GM18907 (cell line): Measurements from ENCODE around the gene RAD51B.
"Not testable (repeated sequence)": the region's sequence is repeated elsewhere in the genome, so short reads cannot be mapped to it uniquely, and the experiment has no call there.

Source experiments
- ATAC-seq: cut with Tn5 transposase; IDR thresholded peaks from one replicate; pipeline ENCODE4 v1.9.1; 2021; ENCODE audit warnings: mild to moderate bottlenecking, moderate library complexity; ENCODE audit not compliant: unreplicated experiment

The RAD51B gene

DNA sequence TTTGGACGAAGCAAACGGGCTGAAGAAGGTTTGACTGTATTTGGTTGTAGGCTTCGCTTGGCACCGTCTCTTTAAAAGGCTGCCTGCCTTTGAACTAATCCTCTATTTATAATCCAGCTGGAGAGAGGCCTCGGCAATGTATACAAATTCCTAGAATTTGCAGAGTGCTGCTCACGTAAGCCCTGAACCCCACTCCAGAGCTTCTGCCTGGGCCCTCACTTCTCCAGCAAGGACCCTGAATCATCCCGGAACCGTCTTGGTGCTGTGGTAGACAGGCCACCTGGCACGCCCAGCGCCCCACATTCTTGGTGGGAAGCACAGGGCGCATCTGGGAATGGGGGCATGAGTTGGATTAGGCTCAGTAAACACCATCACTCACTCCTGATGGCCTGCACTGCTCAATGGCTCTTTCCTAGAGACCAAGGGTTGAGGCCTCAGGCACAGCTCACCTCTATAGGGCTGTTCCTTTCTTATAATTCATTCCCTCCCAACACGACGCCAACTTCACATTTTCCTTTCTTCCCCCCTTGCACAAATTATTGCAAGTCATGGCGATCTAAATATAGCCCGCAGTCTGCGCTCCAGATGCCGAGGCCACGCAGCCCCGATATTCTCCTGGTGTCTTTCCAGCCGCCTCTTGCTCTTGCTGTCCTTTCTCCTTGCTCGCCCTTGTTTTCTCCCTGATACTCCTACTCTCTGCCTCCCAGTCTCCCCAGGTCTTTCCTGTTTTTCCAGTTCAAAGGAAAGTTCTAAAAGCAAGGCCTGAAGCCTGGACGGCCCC, 832.3 kb downstream of the RAD51B start:
- no peak for ATAC-seq

DNA sequence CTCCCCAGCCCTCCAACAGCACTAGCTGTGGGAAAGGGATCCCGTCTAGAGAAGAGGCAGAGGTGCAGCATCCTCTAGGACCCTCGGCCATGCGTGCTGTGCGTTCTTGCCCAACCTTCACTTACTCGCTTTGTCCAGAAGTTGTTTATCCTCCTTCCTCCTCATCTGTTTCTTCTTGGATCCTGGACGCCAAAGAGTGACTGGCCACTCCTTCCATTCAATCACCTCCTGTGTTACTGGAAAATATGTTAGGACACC, 832.8 kb downstream of the RAD51B start:
- ATAC-seq, result no peak

DNA sequence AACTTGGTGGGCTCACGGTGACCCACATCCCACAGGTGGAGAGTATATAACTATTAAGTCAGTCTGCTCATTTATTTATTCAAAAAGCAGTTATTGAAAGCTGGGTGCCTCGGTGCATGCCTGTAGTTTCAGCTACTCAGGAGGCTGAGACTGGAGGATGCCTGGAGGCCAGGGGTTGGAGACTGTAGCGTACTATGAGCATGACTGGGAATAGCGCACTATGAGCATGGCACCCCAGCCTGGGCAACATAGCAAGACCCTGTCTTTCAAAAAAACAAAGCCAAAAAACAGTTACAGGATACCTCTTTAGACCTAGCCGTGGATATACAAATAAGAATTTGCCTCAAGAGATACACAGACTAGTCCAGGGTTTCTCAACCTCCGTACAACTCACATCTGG, 833.5 kb downstream of the RAD51B start:
- ATAC-seq, result no peak

DNA sequence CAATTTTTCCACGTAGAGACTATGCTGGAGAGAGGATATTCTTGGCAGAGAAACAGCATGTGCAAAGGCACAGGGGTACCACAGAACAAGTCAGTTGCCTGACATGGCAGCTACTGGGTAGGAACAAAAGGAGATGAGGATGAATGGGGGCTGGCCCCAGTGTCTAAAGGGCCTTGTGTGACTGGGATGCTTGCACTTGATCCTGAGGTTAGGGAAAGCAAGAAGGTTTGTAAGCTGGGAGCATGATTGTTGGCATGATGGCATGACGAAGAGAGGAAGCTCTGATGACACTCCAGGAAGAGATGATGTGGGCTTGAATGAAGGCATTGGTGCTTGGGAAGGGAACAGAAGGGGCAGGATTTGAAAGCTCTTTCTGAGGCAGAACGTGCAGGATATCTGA, 834.2 kb downstream of the RAD51B start:
- no peak for ATAC-seq

DNA sequence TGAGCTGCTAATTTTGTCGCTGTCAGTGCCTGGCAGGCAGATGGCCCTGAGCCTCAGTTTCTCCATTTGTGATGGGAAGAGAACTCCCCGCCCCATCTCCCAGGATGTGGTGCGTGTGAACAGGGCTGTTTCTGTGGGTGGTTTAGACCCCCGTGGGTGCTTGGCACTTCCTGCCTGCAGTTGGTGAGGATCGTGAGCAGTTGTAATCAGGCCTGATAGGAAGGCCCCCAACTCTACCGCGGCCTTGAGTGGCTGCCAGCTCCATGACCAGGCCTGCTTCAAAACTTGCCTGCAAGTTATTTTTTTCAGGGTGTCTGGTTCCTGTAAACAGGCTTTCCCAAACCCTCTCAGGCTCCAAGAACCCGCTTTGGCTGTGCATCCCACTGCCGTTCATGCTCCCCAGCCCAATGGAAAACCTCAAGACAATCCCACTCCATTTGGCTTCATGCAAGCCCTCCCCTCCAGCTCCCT, 834.9 kb downstream of the RAD51B start:
- no peak for ATAC-seq

DNA sequence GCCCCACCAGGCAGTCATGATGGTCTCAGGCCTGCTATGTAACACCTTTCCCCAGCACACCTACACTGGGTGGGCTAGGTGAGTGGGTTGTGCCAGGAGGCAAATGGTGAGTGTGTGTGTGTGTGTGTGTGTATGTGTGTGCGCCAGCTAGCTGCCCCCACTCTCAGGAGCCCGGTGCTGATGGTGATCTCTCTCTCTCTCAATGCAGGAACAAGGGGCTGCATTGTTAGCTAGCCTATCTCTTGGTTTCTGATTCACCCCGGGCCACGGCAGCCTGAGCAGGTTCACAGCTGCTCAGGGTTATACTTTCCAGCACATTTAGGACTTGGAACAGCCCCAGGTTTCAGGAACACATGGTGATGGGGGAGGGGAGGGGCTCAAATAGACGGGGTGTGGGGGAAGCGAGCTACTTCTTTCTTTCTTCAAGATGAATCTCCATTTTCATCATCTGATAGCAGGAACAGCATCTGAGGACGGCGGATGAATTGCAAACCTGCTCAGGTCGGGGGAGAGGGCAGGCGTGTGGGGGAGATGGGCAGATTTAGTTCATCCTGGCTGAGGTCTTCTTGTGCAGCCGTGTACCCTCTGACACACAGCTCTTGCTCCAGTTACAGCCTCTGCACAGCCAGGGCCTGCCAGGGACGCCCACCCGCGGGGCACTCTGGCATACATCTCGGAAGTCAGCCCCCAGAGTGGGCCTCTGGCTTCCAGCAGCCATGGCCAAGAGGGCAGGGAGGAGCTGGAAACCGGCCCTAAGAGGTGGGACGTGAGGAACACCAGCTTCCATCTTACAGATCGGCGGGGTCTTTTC, 835.6 kb downstream of the RAD51B start:
- no peak for ATAC-seq

DNA sequence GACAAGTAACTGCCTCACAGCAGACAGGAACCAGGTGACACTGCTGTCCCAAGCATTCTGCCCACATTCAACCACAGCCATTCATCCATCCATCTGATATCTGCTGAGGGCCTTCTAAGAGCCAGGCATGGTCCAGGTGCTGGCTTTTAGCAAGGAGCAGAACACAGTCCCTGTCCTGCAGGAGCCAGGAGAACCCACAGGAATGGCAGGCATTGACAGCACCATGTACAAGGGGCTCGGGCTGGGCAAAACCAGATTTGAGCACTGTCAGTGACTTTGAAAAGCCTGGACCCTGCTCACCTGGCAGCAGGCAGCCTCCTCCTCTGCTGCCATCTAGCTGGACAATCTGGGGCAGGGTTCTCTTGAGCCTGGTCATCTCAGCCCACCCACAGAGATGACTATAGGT, 836.3 kb downstream of the RAD51B start:
- no peak for ATAC-seq

DNA sequence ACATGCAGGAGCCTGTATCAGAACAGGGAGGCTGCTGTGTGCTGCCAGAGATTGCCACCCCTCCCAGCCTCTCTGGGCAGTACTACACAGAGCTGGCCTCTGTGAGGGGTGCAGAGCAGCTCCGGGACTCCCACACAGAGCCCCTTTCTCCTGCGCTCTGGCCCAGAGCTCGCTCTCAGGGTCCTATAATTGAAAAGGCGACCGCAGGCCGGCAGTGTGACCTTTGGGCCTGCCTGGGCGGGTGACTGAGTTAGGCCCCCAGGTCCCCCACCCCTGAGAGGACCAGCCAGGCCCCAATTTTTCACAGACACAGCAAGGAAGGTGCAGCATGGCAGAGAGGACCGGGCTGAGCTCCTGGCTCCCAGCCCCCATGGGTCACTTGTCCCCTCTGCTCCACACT, 836.9 kb downstream of the RAD51B start:
- no peak for ATAC-seq

DNA sequence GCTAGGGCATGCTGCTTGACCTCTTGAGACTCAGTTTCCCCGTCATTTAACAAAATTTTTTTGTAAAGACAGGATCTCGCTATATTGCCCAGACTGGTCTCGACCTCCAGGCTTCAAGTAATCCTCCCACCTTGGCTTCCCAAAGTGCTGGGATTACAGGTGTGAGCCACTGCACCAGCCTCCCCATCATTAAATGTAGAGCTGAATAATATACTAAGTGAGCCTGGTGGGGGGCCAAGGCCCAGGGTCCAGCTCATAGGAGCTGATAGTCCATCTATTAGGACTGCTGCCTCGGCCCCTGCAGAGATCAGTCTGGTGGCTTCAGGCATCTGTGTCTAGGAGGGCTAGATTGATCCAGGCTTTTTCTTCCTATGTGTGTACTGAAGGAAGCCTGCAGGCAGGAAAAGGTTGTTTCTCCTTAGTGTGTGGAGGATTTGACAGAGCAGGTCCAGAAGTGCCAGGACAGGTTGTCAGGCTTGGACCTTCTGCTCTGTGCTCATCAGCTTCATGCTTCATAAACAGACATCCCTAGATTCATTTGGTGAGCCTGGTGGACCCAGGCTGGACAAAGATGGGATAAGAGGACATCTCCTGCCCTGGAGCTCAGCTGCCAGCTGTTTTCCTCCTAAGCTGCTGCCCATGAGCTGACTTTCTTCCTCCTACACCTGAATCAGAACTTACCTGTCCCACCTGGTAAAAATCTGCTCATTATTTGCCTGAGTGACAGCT, 837.9 kb downstream of the RAD51B start:
- ATAC-seq, result no peak

DNA sequence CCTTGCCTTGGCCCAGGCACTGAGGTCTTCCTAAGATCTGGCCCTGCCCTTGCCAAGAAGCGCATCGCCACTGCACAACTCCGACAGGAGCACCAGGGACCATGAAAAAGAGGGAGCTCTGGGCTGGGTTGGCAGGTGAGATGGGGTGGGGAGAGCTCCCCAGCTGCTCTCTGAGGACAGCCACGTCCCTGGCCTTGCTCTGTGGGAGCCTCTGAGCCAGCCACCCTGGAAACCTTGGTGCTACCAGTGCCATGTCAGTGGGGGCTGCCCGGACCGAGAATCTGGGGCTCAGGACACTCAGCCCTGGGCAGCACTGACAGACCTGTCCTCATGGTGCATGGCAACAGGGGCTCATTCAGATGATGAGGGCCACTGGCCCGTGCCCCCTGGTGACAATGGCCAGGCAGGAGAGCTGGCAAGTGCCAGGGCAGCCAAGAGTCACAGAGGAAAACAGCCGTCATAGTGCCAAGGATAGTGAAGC, 838.5 kb downstream of the RAD51B start:
- no peak for ATAC-seq

DNA sequence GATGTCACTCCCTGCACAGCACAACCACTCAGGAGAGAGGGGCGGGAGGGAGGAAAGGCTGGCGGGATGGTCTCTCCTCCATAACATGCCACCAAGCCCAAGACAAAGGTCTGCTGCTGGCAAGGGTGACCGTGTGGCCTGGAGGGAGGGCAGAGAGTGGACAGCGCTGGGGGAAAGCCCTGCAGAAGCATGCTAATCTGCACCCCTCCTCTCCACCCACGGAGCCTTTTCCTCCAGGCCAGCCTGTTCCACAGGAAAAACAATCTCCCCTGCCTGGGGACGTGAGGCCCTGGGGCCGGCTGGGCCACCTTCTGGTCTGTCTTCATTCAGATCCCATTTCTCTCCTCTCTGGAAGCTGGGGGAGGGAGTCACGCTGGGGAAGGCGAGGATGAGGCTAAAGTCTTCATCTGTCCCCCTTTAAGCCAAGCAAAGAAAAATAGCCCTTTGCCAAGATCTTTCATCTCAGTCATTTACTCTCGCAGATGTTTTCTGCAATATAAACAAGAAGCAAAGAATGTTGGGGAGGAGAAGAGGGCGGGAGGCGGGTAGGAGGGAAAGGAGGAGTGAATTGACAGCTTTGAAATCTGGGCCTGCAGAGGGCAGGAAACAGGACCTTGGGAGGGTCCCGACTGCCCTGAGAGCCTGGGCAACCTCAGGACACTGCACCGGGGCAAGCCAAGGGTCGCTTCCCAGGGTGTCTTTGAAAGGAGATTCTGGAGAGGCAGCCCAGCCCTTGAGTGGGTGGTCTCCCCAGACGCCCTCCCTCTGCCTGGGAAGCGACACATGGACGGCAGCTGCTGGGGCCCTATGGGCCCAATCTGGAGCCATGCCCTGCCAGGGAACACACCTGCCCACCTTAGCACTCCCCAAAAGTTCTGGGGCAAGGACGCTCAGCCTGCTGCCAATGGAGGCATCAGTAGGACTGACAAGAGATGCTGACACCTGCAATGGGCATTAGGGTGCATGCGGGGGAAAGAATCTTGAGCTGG, 839.7 kb downstream of the RAD51B start:
- no peak for ATAC-seq

DNA sequence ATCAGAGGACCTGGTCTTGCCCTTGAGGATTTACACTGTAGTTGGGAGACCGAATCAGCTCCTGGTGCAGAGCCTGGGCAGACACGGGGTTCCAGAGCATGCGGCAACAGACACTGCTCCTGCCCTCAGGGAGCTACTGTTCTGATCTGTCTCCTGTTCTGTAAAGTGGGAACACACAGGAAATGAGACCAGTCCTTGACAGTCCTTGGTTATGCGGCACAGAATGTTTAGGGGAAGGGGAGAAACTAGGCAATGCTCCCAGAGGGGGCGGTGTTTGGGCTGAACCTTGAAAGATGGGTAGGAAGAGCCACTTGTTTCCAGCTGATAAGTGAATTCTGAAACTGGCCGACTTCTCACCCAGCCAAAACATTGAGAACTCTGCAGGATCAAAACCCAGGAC, 840.9 kb downstream of the RAD51B start:
- no peak for ATAC-seq

DNA sequence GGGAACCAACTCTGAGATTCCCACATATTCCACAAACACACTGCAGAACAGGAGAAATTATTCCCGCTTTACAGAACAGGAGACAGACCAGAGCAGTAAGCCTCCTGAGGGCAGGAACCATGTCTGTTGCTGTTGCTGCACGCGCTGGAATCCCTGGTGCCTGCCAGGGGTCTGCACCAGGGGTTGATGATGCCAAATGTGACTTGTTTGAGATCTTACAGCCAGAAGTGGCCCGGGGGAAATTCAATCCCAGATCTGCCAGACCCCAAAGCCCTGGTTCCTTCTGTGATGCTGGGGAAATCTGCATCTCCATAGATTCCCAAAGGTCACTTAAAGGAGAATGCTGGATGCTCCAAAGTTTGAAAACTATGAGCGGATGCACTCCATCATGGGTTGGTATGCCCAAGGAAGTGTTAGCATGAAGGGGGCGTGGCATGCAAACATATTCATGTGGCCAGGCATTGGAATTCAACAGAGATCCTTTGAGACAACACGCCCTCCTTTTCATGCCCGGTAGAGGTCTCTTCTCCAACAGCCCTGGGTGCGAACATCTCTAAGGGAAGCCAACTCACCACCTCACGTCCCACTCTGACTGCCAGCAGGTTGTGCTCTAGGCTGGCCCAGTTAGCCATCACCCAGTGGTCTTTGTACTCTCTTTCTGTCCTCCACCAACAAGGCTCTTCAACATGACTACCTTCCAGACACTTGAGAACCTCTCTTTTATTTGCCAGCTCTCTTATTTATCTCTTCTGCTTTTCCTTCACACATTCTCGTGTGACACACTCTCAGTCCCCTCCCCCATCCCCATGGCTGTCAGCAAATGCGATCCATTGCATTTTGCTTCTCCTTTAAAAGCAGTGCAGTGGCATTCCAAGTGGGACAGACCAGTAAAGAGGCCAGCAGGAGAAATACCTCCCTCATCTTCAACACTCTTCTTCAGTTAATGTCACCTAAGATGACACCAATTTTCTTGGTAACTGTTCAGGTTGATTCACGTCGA, 841.9 kb downstream of the RAD51B start:
- no peak for ATAC-seq

DNA sequence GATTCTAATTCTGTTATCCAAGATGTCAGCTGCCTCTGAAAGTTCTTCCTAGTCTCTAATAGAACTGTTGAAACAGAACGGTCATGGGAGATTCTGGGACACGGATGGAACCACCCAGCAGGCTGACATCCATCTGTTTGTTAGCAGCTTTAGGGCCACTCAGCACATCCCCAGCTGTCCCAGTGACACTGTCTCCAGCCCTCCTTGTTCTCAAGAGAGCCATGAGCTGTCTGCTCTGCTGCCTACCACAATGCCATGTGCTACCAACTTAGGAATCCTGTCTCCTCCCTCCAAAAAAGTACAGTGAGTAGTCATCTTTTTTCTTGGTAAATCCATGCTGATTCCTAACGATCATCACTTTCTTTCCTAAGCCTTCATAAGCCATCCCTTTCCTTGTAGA, 842.8 kb downstream of the RAD51B start:
- no peak for ATAC-seq

DNA sequence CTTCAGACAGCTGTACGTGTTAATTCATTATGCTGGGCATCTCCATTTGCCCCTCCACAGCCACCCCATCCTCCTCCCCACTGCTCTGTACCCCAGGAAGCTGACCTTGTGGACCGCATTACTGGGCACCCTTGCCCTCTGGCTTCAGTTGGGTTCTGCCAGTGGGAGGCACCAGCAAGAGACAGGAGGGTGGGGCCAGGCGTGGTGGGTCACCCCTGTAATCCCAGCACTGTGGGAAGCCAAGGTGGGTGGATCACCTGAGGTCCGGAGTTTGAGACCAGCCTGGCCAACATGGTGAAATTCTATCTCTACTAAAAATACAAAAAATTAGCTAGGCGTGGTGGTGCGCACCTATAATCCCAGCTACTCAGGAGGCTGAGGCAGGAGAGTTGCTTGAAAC, 843.2 kb downstream of the RAD51B start:
- not testable (repeated sequence) for ATAC-seq

DNA sequence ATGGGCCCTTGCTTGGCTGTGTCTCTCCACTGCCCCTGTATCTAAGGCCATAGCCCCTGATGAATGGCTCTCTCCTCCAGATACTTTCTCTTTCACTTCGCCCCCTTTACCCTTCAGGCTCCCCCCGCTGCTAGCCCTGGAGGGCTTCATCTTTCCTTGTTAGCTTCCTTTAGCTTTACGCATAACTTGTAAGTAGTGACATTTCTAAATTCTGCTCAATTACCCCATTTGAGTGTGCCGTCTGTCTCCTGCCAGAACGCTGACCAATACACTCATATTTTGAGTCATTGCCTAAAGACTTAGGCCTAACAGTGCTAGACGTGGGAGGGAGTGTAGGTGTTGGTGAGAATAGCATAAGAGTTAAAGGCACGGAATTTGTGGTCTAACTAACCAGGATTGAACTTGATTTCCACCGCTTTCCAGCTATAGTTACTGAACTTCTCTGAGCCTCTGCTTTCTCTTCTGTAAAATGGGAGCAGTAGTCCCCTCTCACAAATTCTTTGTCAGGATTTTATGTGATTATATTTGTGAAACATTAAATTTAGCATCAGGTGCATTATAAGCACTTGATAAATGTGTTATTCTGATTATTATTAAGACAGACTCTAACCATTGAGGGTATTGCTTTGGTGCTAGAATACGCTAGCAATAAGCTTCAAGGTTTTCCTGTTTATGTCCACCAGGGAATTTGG, 844.0 kb downstream of the RAD51B start:
- ATAC-seq, result peak; percentile 67

DNA sequence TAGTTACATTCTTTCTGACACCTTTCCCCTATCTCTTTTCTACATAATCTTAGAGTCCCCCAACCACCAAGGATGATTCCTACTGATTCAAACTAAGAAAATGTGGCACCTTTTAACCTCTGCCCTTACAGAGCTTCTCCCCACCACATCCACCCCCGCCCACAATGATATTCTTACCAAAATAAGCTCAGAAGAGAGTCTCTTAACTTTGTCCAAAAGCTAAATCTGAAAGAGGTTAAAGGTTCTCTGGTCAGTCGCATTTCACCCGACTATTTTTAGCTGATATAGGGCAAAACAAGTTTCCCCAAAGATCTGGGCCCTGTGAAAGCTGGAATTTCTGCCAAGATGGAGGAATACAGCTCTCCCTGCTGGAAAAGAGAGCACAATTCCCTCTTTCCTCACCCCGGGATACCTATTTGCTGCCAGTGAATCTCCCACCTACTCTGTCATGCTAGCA, 844.7 kb downstream of the RAD51B start:
- ATAC-seq, result no peak

DNA sequence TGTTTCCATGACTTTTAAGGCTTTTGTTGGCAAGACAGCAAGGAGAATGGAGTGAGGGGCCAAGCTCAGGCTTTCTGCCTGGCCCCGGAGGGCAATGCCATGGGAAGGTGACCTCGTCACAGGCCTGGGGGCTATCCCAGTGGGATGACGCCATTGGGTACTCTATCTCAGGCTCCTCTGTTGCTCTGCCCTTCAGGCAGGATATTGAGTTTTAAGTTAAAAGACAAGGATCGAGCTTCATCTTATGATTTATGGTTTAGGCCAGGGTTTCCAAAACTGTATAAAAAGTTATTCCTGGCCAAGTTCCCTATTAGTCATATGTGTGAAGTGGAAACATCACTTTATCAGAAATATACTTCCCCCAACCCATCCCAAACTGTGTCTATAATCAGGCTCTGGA, 845.6 kb downstream of the RAD51B start:
- no peak for ATAC-seq

DNA sequence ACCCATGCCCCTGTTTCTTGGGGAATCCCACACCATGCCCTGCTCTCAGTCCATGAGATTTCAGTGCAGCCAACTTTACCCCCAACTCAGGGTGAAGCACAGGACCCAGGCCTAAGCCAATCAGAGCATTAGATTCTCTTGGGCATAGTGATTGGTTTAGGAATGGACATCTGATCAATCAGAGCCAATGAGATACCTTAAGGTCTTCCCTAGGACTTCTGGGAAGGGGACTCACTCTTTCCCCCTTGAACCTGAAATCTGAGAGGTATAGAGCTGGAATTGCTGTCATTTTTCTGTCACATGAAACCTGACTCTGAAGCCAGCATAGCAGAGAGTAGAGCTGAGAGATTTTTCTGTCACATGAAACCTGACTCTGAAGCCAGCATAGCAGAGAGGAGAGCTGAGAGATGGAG, 846.2 kb downstream of the RAD51B start:
- ATAC-seq, result no peak
